SK-N-SH treated with all-trans-retinoic acid at 6 μM for 48 hours (cell line): Measurements from ENCODE around the gene IFT81.
"Not testable (repeated sequence)": the region's sequence is repeated elsewhere in the genome, so short reads cannot be mapped to it uniquely, and the experiment has no call there.

Experiments used
- ATAC-seq: fragments of 200-7000 bp; cut with Tn5 transposase; 3 replicates; pipeline ENCODE4 v1.9.1; 2020; ENCODE audit warnings: mild to moderate bottlenecking, moderate library complexity
- BACH2 ChIP-seq: fragments of 250-450 bp; sonication (Bioruptor Pico); IDR thresholded peaks from 2 replicates; pipeline ENCODE4 v1.9.0; 2021; ENCODE audit warnings: mild to moderate bottlenecking, borderline replicate concordance
- CSDC2 ChIP-seq: fragments of 250-450 bp; sonication (Bioruptor Pico); IDR thresholded peaks from 2 replicates; pipeline ENCODE4 v1.5.0; 2020; ENCODE audit warnings: mild to moderate bottlenecking, moderate library complexity
- ESRRG ChIP-seq: fragments of 250-450 bp; sonication (Bioruptor Pico); IDR thresholded peaks from 2 replicates; pipeline ENCODE4 v1.6.1; 2021; ENCODE audit warnings: mild to moderate bottlenecking
- GLIS3 ChIP-seq: fragments of 250-450 bp; sonication (Bioruptor Pico); IDR thresholded peaks from 2 replicates; pipeline ENCODE4 v1.5.0; 2020; ENCODE audit warnings: mild to moderate bottlenecking, moderate library complexity
- OSR1 ChIP-seq: fragments of 250-450 bp; sonication (Bioruptor Pico); IDR thresholded peaks from 2 replicates; pipeline ENCODE4 v1.8.0; 2022; ENCODE audit warnings: moderate library complexity, mild to moderate bottlenecking, inconsistent platforms
- PPARA ChIP-seq: fragments of 250-450 bp; sonication (Bioruptor Pico); IDR thresholded peaks from 2 replicates; pipeline ENCODE4 v1.5.0; 2020; ENCODE audit warnings: mild to moderate bottlenecking, borderline replicate concordance
- RARB ChIP-seq: fragments of 250-450 bp; sonication (Bioruptor Pico); IDR thresholded peaks from 2 replicates; pipeline ENCODE4 v1.8.0; 2021; ENCODE audit warnings: mild to moderate bottlenecking, moderate library complexity
- SNAI2 ChIP-seq: fragments of 250-450 bp; sonication (Bioruptor Pico); IDR thresholded peaks from 2 replicates; pipeline ENCODE4 v1.5.0; 2020; ENCODE audit warnings: mild to moderate bottlenecking, moderate library complexity
- TCF4 ChIP-seq: fragments of 250-450 bp; sonication (Bioruptor Pico); IDR thresholded peaks from 2 replicates; pipeline ENCODE4 v1.8.0; 2021; ENCODE audit warnings: mild to moderate bottlenecking, moderate library complexity, borderline replicate concordance
- TOX ChIP-seq: fragments of 250-450 bp; sonication (Bioruptor Pico); IDR thresholded peaks from 2 replicates; pipeline ENCODE4 v1.8.0; 2021; ENCODE audit warnings: mild to moderate bottlenecking, moderate library complexity, borderline replicate concordance
- ZC3H10 ChIP-seq: fragments of 250-450 bp; sonication (Bioruptor Pico); IDR thresholded peaks from 2 replicates; pipeline ENCODE4 v1.5.1; 2021; ENCODE audit warnings: mild to moderate bottlenecking, moderate library complexity
- ZNF565 ChIP-seq: fragments of 450-650 bp; formaldehyde crosslinking; conservative IDR thresholded peaks from 2 replicates; pipeline ENCODE4 v1.5.0; 2020; ENCODE audit warnings: low read depth, mild to moderate bottlenecking, moderate library complexity
- ZNF70 ChIP-seq: fragments of 450-650 bp; formaldehyde crosslinking; IDR thresholded peaks from 2 replicates; pipeline ENCODE4 v1.5.0; 2020; ENCODE audit warnings: mild to moderate bottlenecking, moderate library complexity
- ZNF8 ChIP-seq: fragments of 450-650 bp; formaldehyde crosslinking; IDR thresholded peaks from 2 replicates; pipeline ENCODE4 v1.5.0; 2020; ENCODE audit warnings: mild to moderate bottlenecking, moderate library complexity
- TF ChIP-seq, protein P1 (sequence below): fragments of 250-450 bp; sonication (Bioruptor Pico); IDR thresholded peaks from 2 replicates; pipeline ENCODE4 v1.8.0; 2020; ENCODE audit warnings: mild to moderate bottlenecking, moderate library complexity, borderline replicate concordance
- TF ChIP-seq, protein P2 (sequence below): fragments of 250-450 bp; sonication (Bioruptor Pico); IDR thresholded peaks from 2 replicates; pipeline ENCODE4 v1.8.0; 2021; ENCODE audit warnings: low read depth, mild to moderate bottlenecking, moderate library complexity, borderline replicate concordance
- TF ChIP-seq, protein P3 (sequence below): fragments of 250-450 bp; sonication (Bioruptor Pico); IDR thresholded peaks from 2 replicates; pipeline ENCODE4 v1.5.1; 2021; ENCODE audit warnings: mild to moderate bottlenecking, moderate library complexity

Gene IFT81

DNA sequence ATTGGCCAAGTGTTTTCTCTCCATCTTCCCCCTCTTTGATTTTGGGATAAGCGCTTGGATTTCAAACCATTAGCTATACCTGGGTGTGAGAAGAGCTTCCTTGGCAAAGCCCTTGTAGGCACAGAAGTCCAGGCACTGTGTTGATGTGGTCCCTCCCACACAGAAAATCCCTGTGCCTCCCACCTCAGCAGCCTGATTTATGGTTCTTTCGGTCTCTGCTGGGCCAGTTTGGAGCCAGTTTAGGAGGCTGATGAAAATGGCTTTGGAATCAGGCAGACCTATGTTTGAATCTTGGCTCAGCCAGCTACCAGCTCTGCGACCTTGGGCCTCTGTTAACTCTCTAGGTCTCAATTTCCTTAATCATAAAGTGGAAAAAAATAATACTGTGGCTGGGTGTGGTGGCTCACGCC lies 9.6 kb upstream of the IFT81 start:
- TF ChIP-seq, protein P1, sequence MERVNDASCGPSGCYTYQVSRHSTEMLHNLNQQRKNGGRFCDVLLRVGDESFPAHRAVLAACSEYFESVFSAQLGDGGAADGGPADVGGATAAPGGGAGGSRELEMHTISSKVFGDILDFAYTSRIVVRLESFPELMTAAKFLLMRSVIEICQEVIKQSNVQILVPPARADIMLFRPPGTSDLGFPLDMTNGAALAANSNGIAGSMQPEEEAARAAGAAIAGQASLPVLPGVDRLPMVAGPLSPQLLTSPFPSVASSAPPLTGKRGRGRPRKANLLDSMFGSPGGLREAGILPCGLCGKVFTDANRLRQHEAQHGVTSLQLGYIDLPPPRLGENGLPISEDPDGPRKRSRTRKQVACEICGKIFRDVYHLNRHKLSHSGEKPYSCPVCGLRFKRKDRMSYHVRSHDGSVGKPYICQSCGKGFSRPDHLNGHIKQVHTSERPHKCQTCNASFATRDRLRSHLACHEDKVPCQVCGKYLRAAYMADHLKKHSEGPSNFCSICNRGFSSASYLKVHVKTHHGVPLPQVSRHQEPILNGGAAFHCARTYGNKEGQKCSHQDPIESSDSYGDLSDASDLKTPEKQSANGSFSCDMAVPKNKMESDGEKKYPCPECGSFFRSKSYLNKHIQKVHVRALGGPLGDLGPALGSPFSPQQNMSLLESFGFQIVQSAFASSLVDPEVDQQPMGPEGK (CRISPR knock-in tag), result no peak
- TF ChIP-seq ZNF565 (no peak), SNAI2 (CRISPR knock-in tag) (no peak), RARB (CRISPR knock-in tag) (no peak), TCF4 (no peak)
- TF ChIP-seq, protein P2, sequence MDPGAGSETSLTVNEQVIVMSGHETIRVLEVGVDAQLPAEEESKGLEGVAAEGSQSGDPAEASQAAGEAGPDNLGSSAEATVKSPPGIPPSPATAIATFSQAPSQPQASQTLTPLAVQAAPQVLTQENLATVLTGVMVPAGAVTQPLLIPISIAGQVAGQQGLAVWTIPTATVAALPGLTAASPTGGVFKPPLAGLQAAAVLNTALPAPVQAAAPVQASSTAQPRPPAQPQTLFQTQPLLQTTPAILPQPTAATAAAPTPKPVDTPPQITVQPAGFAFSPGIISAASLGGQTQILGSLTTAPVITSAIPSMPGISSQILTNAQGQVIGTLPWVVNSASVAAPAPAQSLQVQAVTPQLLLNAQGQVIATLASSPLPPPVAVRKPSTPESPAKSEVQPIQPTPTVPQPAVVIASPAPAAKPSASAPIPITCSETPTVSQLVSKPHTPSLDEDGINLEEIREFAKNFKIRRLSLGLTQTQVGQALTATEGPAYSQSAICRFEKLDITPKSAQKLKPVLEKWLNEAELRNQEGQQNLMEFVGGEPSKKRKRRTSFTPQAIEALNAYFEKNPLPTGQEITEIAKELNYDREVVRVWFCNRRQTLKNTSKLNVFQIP (CRISPR knock-in tag), result no peak
- TF ChIP-seq, protein P3, sequence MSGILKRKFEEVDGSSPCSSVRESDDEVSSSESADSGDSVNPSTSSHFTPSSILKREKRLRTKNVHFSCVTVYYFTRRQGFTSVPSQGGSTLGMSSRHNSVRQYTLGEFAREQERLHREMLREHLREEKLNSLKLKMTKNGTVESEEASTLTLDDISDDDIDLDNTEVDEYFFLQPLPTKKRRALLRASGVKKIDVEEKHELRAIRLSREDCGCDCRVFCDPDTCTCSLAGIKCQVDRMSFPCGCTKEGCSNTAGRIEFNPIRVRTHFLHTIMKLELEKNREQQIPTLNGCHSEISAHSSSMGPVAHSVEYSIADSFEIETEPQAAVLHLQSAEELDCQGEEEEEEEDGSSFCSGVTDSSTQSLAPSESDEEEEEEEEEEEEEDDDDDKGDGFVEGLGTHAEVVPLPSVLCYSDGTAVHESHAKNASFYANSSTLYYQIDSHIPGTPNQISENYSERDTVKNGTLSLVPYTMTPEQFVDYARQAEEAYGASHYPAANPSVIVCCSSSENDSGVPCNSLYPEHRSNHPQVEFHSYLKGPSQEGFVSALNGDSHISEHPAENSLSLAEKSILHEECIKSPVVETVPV (CRISPR knock-in tag), result no peak

DNA sequence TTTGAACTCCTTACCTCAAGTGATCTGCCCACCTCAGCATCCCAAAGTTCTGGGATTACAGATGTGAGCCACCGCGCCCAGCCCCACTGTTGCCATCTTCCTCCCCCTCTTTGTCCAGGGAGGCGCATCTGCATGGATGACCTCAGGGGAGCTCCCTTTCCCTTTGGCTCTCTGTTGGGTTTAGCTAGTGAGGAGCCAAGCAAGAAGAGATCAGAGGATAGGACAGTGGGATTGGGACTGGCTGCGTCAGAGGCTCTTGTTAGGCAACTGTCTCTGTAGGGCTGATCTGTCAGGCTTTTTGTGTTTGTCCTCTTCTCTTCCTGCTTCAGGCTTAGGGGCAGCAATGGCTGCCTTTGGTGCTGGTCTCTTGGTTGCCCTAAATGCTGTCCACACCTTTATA lies 8.5 kb upstream of the IFT81 start:
- no peak for ATAC-seq
- TF ChIP-seq ZC3H10 (CRISPR knock-in tag) (no peak), PPARA (CRISPR knock-in tag) (no peak), ZNF70 (CRISPR knock-in tag) (no peak), ZNF565 (no peak), ZNF8 (CRISPR knock-in tag) (no peak), ESRRG (CRISPR knock-in tag) (no peak), BACH2 (no peak)
- TF ChIP-seq, protein P1 (CRISPR knock-in tag), result no peak

More for the DNA sequence above, 9.6 kb upstream of the IFT81 start:
- ATAC-seq, result no peak

DNA sequence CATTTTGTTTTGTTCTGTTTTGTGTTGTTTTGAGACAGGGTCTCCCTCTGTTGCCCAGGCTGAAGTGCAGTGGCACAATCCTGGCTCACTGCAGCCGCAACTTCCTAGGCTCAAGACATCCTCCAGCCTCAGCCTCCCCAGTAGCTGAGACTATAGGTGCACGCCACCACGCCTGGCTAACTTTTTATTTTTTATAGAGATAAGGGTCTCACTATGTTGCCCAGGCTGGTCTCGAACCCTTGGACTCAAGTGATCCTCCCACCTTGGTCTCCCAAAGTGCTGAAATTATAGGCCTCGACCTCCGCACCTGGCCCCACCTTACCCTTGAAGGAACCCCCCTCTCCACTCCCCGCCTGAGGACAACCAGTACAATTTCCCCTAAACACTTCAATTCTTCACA lies 7.5 kb upstream of the IFT81 start:
- TF ChIP-seq CSDC2, result no peak
- TF ChIP-seq, protein P1 (CRISPR knock-in tag), result no peak
- TF ChIP-seq TCF4, result no peak
- TF ChIP-seq BACH2, result no peak
- no peak for TF ChIP-seq GLIS3 (CRISPR knock-in tag)
- no peak for TF ChIP-seq OSR1
- TF ChIP-seq, protein P2 (CRISPR knock-in tag), result no peak
- TF ChIP-seq PPARA (CRISPR knock-in tag), result no peak
- TF ChIP-seq RARB (CRISPR knock-in tag), result no peak
- no peak for TF ChIP-seq TOX (CRISPR knock-in tag)
- ATAC-seq, result no peak

DNA sequence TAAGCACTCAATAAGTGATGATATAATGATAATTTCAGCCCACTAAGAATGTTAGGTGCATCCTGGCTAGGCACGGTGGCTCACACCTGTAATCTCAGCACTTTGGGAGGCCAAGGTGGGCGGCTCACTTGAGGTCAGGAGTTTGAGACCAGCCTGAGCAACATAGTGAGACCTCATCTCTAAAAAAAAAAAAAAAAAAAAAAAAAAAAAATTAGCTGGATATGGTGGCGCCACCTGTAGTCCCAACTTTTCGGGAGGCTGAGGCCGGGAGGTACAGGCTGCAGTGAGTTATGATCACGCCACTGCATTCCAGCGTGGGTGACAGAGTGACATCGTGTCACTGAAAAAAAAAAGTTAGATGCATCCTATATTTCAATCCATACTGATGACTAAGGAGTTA lies 6.9 kb upstream of the IFT81 start:
- ATAC-seq, result not testable (repeated sequence)
